Stimulated activated CD4-positive, alpha-beta T cell treated with anti-CD3 and anti-CD28 coated beads, Interleukin-1b, Interleukin-23, amount 100 ng/mL, for 24 hours (primary cell): ENCODE results near the gene ZNF609.
"Not testable (repeated sequence)": the region's sequence is repeated elsewhere in the genome, so short reads cannot be mapped to it uniquely, and the experiment has no call there.

ENCODE experiments used
- DNase-seq, 4 experiments: peaks; one replicate each; pipeline ENCODE4 v3.0.0-alpha.2; 2020; ENCODE audit warnings: low read depth in 4 of 4, low spot score in 1 of 4

ZNF609 gene

GRCh38 chr15:64617727-64618126, 157.3 kb downstream of the ZNF609 start:
- no peak for DNase-seq

GRCh38 chr15:64618138-64618537, 157.8 kb downstream of the ZNF609 start:
- DNase-seq: no peak

GRCh38 chr15:64618540-64618939, 158.2 kb downstream of the ZNF609 start:
- no peak for DNase-seq

- DNase-seq: no peak
Observed at GRCh38 chr15:64619880-64620839, 159.8 kb downstream of the ZNF609 start.

- DNase-seq: no peak
Observed at GRCh38 chr15:64621056-64621455, 160.7 kb downstream of the ZNF609 start.

GRCh38 chr15:64622410-64623260, 162.3 kb downstream of the ZNF609 start:
- peak in 1 of 4 experiments; percentile 6 for DNase-seq

GRCh38 chr15:64623347-64623996, 163.1 kb downstream of the ZNF609 start:
- peak in 1 of 4 experiments; percentile 10 for DNase-seq

- no peak for DNase-seq
Observed at GRCh38 chr15:64624242-64624641, 163.9 kb downstream of the ZNF609 start.

- DNase-seq: no peak
Observed at GRCh38 chr15:64629063-64629462, 168.7 kb downstream of the ZNF609 start.

GRCh38 chr15:64630396-64631107, 170.2 kb downstream of the ZNF609 start:
- no peak for DNase-seq

- not testable (repeated sequence) for DNase-seq
Observed at GRCh38 chr15:64632639-64633038, 172.3 kb downstream of the ZNF609 start.

- DNase-seq: no peak
Observed at GRCh38 chr15:64633332-64633731, 173.0 kb downstream of the ZNF609 start.

GRCh38 chr15:64634027-64634426, 173.6 kb downstream of the ZNF609 start:
- DNase-seq: no peak

- DNase-seq: no peak
Observed at GRCh38 chr15:64634576-64635498, 174.5 kb downstream of the ZNF609 start.

- DNase-seq: no peak
Observed at GRCh38 chr15:64635499-64636495, 175.4 kb downstream of the ZNF609 start.

GRCh38 chr15:64636556-64636955, 176.2 kb downstream of the ZNF609 start:
- DNase-seq: no peak

GRCh38 chr15:64637412-64637811, 177.0 kb downstream of the ZNF609 start:
- no peak for DNase-seq

- not testable (repeated sequence) for DNase-seq
Observed at GRCh38 chr15:64639744-64640143, 179.4 kb downstream of the ZNF609 start.
